Activated CD4-positive, alpha-beta T cell treated with anti-CD3 and anti-CD28 coated beads for 4 hours (primary cell): ENCODE data around the gene GNB1L.

ENCODE experiments used
- DNase-seq, 2 donors: peaks; one replicate each; pipeline ENCODE4 v3.0.0-alpha.2; 2020

The GNB1L gene

GRCh38 chr22:19745155-19746101 lies 109.2 kb downstream of the GNB1L start:
- DNase-seq = no peak

- DNase-seq = no peak
These were observed 110.2 kb downstream of the GNB1L start for GRCh38 chr22:19744350-19745006.

- DNase-seq = no peak
These were observed 111.0 kb downstream of the GNB1L start for GRCh38 chr22:19743651-19744050.

- DNase-seq = no peak
These were observed 111.6 kb downstream of the GNB1L start for GRCh38 chr22:19743081-19743480.

GRCh38 chr22:19742160-19743066 lies 112.3 kb downstream of the GNB1L start:
- no peak for DNase-seq

- no peak for DNase-seq
These were observed 113.6 kb downstream of the GNB1L start for GRCh38 chr22:19741053-19741452.

- no peak for DNase-seq
These were observed 114.1 kb downstream of the GNB1L start for GRCh38 chr22:19740586-19740985.

- no peak for DNase-seq
These were observed 114.7 kb downstream of the GNB1L start for GRCh38 chr22:19739911-19740449.

GRCh38 chr22:19739448-19739895 lies 115.2 kb downstream of the GNB1L start:
- DNase-seq = no peak

- no peak for DNase-seq
These were observed 115.8 kb downstream of the GNB1L start for GRCh38 chr22:19738664-19739447.

- DNase-seq = no peak
These were observed 116.6 kb downstream of the GNB1L start for GRCh38 chr22:19737846-19738663.

GRCh38 chr22:19735665-19736510 lies 118.8 kb downstream of the GNB1L start:
- no peak for DNase-seq

- DNase-seq = no peak
These were observed 119.8 kb downstream of the GNB1L start for GRCh38 chr22:19734837-19735382.

GRCh38 chr22:19734163-19734562 lies 120.5 kb downstream of the GNB1L start:
- DNase-seq = no peak

- no peak for DNase-seq
These were observed 120.9 kb downstream of the GNB1L start for GRCh38 chr22:19733755-19734154.
